ENCODE data around the gene CLDND2.
A peak's percentile ranks its signal among the peaks of the same experiment; 100 is the strongest.

CLDND2 gene

GRCh38 chr19:51337861-51338562, 30.8 kb downstream of the CLDND2 start:
- H3K27me3 ChIP-seq (ENCODE audit: control insufficient read depth in 3 of 3, insufficient read depth in 3 of 3, low read depth in 1 of 3, low read length in 3 of 3) = peaks cover 0 to 19% (median 7%) of the 10 kb centered on the region in 3 experiments
- peaks cover 0 to 4% of the 10 kb centered on the region in 2 donors for H3K9me3 ChIP-seq (replicated peaks in 1 of 2; ENCODE audit: control insufficient read depth in 2 of 2, insufficient read depth in 1 of 2, low read depth in 1 of 2, low read length in 2 of 2)
- H3K23ac ChIP-seq (ENCODE audit: low read depth, low read length, poor library complexity) = no peak overlapping the region
- no peak overlapping the region for H2BK5ac ChIP-seq (ENCODE audit: low read length)
- peak overlapping the region; percentile 81 for H2AK5ac ChIP-seq (ENCODE audit: low read depth, low read length)
- H2BK15ac ChIP-seq (ENCODE audit: low read length) = peak overlapping the region; percentile 84
- H3K9ac ChIP-seq (ENCODE audit: low read depth, low read length, poor library complexity) = no peak overlapping the region
- peak overlapping the region; percentile 63 for H3K14ac ChIP-seq (ENCODE audit: low read length)
- no peak overlapping the region for H3K4ac ChIP-seq (ENCODE audit: low read length)
- no peak for DNase-seq (ENCODE audit: low spot score)
- H3K4me3 ChIP-seq (ENCODE audit: low read length in 2 of 2) = peak overlapping the region in 1 of 2 donors; percentile 51
- H2BK12ac ChIP-seq (ENCODE audit: low read length) = no peak overlapping the region
- H3K4me2 ChIP-seq (ENCODE audit: insufficient read depth, low read length, poor library complexity, severe bottlenecking) = no peak overlapping the region
- no peaks in the 10 kb centered on the region for H3K36me3 ChIP-seq (replicated peaks in 1 of 2; ENCODE audit: control insufficient read depth in 2 of 2, insufficient read depth in 2 of 2, low read length in 2 of 2)
- H2AFZ ChIP-seq (ENCODE audit: low read length) = peak overlapping the region; percentile 95
- peaks cover 2 to 5% of the 10 kb centered on the region in 2 donors for H3K4me1 ChIP-seq (ENCODE audit: control insufficient read depth in 2 of 2, insufficient read depth in 1 of 2, low read depth in 1 of 2, low read length in 2 of 2)
- H3K27ac ChIP-seq (replicated peaks; ENCODE audit: low read length) = no peak overlapping the region
- H4K8ac ChIP-seq (ENCODE audit: low read depth, low read length) = no peak overlapping the region
- H4K91ac ChIP-seq (ENCODE audit: low read depth, low read length, poor library complexity) = no peak overlapping the region
- no CpG with 5 or more reads among the region's 19 CpGs for WGBS, 2 donors (ENCODE audit: extremely low coverage in 2 of 2, insufficient read length in 2 of 2, insufficient replicate concordance in 1 of 2)
- H3K18ac ChIP-seq (ENCODE audit: low read length) = no peak overlapping the region
- peak overlapping the region; percentile 87 for H2BK120ac ChIP-seq (ENCODE audit: low read depth, low read length)
- peaks cover 2% of the 10 kb centered on the region for H3K79me1 ChIP-seq (ENCODE audit: low read depth, low read length)

DNA sequence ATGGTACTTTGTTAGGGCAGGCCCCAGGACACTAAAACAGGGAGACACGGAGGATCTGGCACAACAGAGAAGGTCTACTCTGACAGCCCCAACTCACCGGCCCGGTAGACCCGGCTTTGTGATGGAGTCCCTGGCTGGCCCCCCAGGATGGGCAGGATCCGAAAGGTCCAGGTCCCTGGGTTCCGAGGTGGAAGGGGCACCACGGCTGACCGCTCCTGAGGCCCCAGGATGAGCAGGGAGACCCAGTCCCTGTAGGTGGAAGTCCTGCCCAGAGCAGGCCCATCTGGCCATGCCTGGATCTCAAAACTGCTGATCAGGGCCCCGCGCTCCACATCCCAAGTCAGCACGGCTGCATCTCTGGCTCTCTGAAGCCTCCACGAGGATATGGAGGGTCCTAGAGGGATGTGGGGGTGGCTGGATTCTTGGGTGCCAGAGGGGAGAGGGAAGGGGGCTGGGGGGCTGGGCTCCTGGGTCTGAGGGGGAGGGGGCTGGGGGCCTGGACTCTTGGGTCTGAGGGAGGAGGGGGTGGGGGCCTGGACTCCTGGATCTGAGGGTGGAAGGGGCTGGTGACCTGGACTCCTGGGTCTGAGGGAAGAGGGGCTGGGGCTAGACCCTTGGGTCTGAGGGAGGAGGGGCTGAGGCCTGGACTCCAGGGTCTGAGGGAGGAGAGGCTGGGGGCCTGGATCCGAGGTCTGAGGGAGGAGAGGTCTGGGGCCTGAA, 31.5 kb downstream of the CLDND2 start:
- WGBS, 2 donors (ENCODE audit: extremely low coverage in 2 of 2, insufficient read length in 2 of 2, insufficient replicate concordance in 1 of 2) = no CpG with 5 or more reads among the region's 13 CpGs
- Histone ChIP-seq H2BK12ac (ENCODE audit: low read length) (no peak overlapping the region), H3K36me3 (replicated peaks in 1 of 2; ENCODE audit: control insufficient read depth in 2 of 2, insufficient read depth in 2 of 2, low read length in 2 of 2) (no peaks in the 10 kb centered on the region), H3K4ac (ENCODE audit: low read length) (no peak overlapping the region), H4K91ac (ENCODE audit: low read depth, low read length, poor library complexity) (no peak overlapping the region), H3K4me1 (ENCODE audit: control insufficient read depth in 2 of 2, insufficient read depth in 1 of 2, low read depth in 1 of 2, low read length in 2 of 2) (peaks cover 2 to 5% of the 10 kb centered on the region in 2 donors), H3K18ac (ENCODE audit: low read length) (no peak overlapping the region), H2AK5ac (ENCODE audit: low read depth, low read length) (peak overlapping the region; percentile 81), H3K23ac (ENCODE audit: low read depth, low read length, poor library complexity) (no peak overlapping the region), H4K8ac (ENCODE audit: low read depth, low read length) (no peak overlapping the region), H2BK15ac (ENCODE audit: low read length) (peak overlapping the region; percentile 84), H3K27me3 (ENCODE audit: control insufficient read depth in 3 of 3, insufficient read depth in 3 of 3, low read depth in 1 of 3, low read length in 3 of 3) (peaks cover 0 to 15% (median 7%) of the 10 kb centered on the region in 3 experiments), H2BK5ac (ENCODE audit: low read length) (peak overlapping the region; percentile 53), H2BK120ac (ENCODE audit: low read depth, low read length) (peak overlapping the region; percentile 87), H3K79me1 (ENCODE audit: low read depth, low read length) (peaks cover 2% of the 10 kb centered on the region), H3K4me3 (ENCODE audit: low read length in 2 of 2) (no peak overlapping the region), H3K4me2 (ENCODE audit: insufficient read depth, low read length, poor library complexity, severe bottlenecking) (no peak overlapping the region), H3K14ac (ENCODE audit: low read length) (no peak overlapping the region), H3K27ac (replicated peaks; ENCODE audit: low read length) (no peak overlapping the region), H2AFZ (ENCODE audit: low read length) (no peak overlapping the region), H3K9me3 (replicated peaks in 1 of 2; ENCODE audit: control insufficient read depth in 2 of 2, insufficient read depth in 1 of 2, low read depth in 1 of 2, low read length in 2 of 2) (peaks cover 0 to 4% of the 10 kb centered on the region in 2 donors), H3K9ac (ENCODE audit: low read depth, low read length, poor library complexity) (no peak overlapping the region)
- no peak for DNase-seq (ENCODE audit: low spot score)

DNA sequence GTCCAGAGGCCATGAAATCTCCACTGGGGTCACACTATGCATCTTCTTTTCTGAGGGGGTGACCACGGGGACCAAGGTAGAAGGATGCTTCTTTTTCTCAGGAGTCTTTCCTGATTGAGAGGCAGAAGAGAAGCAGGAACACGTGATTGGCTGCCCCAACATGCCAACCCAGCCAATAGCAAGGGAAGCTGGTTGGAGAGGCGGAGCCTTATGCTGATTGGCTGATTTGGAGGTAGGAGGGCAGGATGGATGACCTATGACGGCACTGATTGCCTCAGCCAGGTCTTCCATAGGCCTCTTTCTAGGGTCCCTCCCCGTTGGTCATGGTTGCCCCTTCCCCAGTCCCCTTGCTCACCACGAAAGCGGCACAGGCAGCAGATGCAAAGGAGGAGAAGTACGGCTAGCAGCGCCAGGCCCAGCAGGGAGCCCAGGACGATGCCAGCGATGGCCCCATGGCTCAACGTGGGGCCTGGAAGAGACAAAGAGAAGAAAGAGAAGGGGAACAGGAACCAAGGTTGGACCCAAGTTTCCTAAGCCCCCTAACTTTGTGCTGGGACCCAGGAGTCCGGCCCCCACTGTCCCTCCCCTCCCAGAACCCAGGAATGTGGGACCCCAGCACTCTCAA, 34.9 kb downstream of the CLDND2 start:
- H3K23ac ChIP-seq (ENCODE audit: low read depth, low read length, poor library complexity) = peak overlapping the region; percentile 58
- no CpG with 5 or more reads among the region's 13 CpGs for WGBS, 2 donors (ENCODE audit: extremely low coverage in 2 of 2, insufficient read length in 2 of 2, insufficient replicate concordance in 1 of 2)
- DNase-seq (ENCODE audit: low spot score) = no peak

DNA sequence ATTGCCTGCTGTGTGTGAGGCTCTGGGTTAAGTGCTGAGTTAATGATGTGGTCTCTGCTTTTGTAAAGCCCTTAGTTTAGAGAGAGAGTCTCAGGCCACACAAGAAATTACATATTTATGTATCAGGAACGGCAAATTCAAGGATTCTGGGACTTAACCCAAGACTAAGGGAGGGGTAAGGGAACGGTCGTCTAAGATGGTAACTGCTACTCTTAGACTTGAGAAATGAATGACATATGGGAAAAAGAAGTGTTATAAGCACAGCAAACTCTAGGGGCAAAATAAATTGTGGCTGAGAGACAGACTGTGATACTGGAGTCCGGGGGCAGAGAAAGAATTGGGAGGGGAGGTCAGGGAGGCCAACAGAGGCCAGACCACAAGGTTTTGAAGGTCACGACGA, 37.1 kb downstream of the CLDND2 start:
- Histone ChIP-seq H2BK15ac (ENCODE audit: low read length) (no peak overlapping the region), H3K9me3 (replicated peaks in 1 of 2; ENCODE audit: control insufficient read depth in 2 of 2, insufficient read depth in 1 of 2, low read depth in 1 of 2, low read length in 2 of 2) (peaks cover 0 to 4% of the 10 kb centered on the region in 2 donors), H2AK5ac (ENCODE audit: low read depth, low read length) (no peak overlapping the region), H3K79me1 (ENCODE audit: low read depth, low read length) (no peaks in the 10 kb centered on the region), H3K14ac (ENCODE audit: low read length) (no peak overlapping the region), H3K4ac (ENCODE audit: low read length) (no peak overlapping the region), H3K23ac (ENCODE audit: low read depth, low read length, poor library complexity) (no peak overlapping the region), H3K4me2 (ENCODE audit: insufficient read depth, low read length, poor library complexity, severe bottlenecking) (no peak overlapping the region), H3K27ac (replicated peaks; ENCODE audit: low read length) (no peak overlapping the region), H3K36me3 (replicated peaks in 1 of 2; ENCODE audit: control insufficient read depth in 2 of 2, insufficient read depth in 2 of 2, low read length in 2 of 2) (no peaks in the 10 kb centered on the region), H2BK5ac (ENCODE audit: low read length) (no peak overlapping the region), H3K9ac (ENCODE audit: low read depth, low read length, poor library complexity) (no peak overlapping the region), H2AFZ (ENCODE audit: low read length) (no peak overlapping the region), H4K8ac (ENCODE audit: low read depth, low read length) (no peak overlapping the region), H2BK120ac (ENCODE audit: low read depth, low read length) (no peak overlapping the region), H3K4me1 (ENCODE audit: control insufficient read depth in 2 of 2, insufficient read depth in 1 of 2, low read depth in 1 of 2, low read length in 2 of 2) (peaks cover 0 to 3% of the 10 kb centered on the region in 2 donors), H2BK12ac (ENCODE audit: low read length) (no peak overlapping the region), H3K27me3 (ENCODE audit: control insufficient read depth in 3 of 3, insufficient read depth in 3 of 3, low read depth in 1 of 3, low read length in 3 of 3) (peaks cover 0 to 7% (median 3%) of the 10 kb centered on the region in 3 experiments), H3K18ac (ENCODE audit: low read length) (no peak overlapping the region), H4K91ac (ENCODE audit: low read depth, low read length, poor library complexity) (no peak overlapping the region), H3K4me3 (ENCODE audit: low read length in 2 of 2) (no peak overlapping the region)
- DNase-seq (ENCODE audit: low spot score) = no peak
- WGBS, 2 donors (ENCODE audit: extremely low coverage in 2 of 2, insufficient read length in 2 of 2, insufficient replicate concordance in 1 of 2) = no CpG with 5 or more reads among the region's 6 CpGs

More for the DNA sequence above, 34.9 kb downstream of the CLDND2 start:
- Histone ChIP-seq H3K79me1 (ENCODE audit: low read depth, low read length) (no peaks in the 10 kb centered on the region), H3K9me3 (replicated peaks in 1 of 2; ENCODE audit: control insufficient read depth in 2 of 2, insufficient read depth in 1 of 2, low read depth in 1 of 2, low read length in 2 of 2) (peaks cover 0 to 4% of the 10 kb centered on the region in 2 donors), H3K14ac (ENCODE audit: low read length) (no peak overlapping the region), H2AK5ac (ENCODE audit: low read depth, low read length) (peak overlapping the region; percentile 77), H3K18ac (ENCODE audit: low read length) (no peak overlapping the region), H3K27me3 (ENCODE audit: control insufficient read depth in 3 of 3, insufficient read depth in 3 of 3, low read depth in 1 of 3, low read length in 3 of 3) (no peaks in the 10 kb centered on the region), H3K4me2 (ENCODE audit: insufficient read depth, low read length, poor library complexity, severe bottlenecking) (no peak overlapping the region), H3K9ac (ENCODE audit: low read depth, low read length, poor library complexity) (no peak overlapping the region), H2AFZ (ENCODE audit: low read length) (no peak overlapping the region), H4K8ac (ENCODE audit: low read depth, low read length) (no peak overlapping the region), H3K36me3 (replicated peaks in 1 of 2; ENCODE audit: control insufficient read depth in 2 of 2, insufficient read depth in 2 of 2, low read length in 2 of 2) (no peaks in the 10 kb centered on the region), H3K4ac (ENCODE audit: low read length) (no peak overlapping the region), H3K4me1 (ENCODE audit: control insufficient read depth in 2 of 2, insufficient read depth in 1 of 2, low read depth in 1 of 2, low read length in 2 of 2) (no peaks in the 10 kb centered on the region), H3K27ac (replicated peaks; ENCODE audit: low read length) (no peak overlapping the region), H2BK120ac (ENCODE audit: low read depth, low read length) (no peak overlapping the region), H4K91ac (ENCODE audit: low read depth, low read length, poor library complexity) (peak overlapping the region; percentile 32), H3K4me3 (ENCODE audit: low read length in 2 of 2) (peak overlapping the region in 1 of 2 donors; percentile 57), H2BK15ac (ENCODE audit: low read length) (no peak overlapping the region), H2BK5ac (ENCODE audit: low read length) (no peak overlapping the region), H2BK12ac (ENCODE audit: low read length) (no peak overlapping the region)

All from neuronal stem cell (in vitro differentiated cells).